H9 (cell line): Measurements from ENCODE around the gene RIT2. TPM values are rescaled to one million over a fixed set of nuclear protein-coding genes. Genes with fewer than 3 reads are reported as not detected.

Experiments
- DNase-seq: peaks from one replicate; pipeline ENCODE4 v3.0.0-alpha.2; 2017
- H2AFZ ChIP-seq: one replicate; pipeline ENCODE4 v1.6.1; 2013; ENCODE audit warnings: mild to moderate bottlenecking, low read length, control low read depth, moderate library complexity
- H2AK5ac ChIP-seq: 2 replicates; pipeline ENCODE4 v1.6.1; 2013; ENCODE audit warnings: low read length, control low read depth, mixed read lengths; ENCODE audit not compliant: insufficient read length
- H2BK120ac ChIP-seq: one replicate; pipeline ENCODE4 v1.6.1; 2013; ENCODE audit warnings: low read depth, mild to moderate bottlenecking, low read length, control low read depth, inconsistent platforms; ENCODE audit not compliant: poor library complexity, severe bottlenecking
- H2BK12ac ChIP-seq: 2 replicates; pipeline ENCODE4 v1.6.1; 2013; ENCODE audit warnings: low read length, control low read depth, mixed read lengths, low read depth; ENCODE audit not compliant: insufficient read length
- H2BK15ac ChIP-seq: 2 replicates; pipeline ENCODE4 v1.6.1; 2013; ENCODE audit warnings: low read depth, low read length, control low read depth
- H2BK20ac ChIP-seq: one replicate; pipeline ENCODE4 v1.6.1; 2013; ENCODE audit warnings: low read depth, mild to moderate bottlenecking, low read length, control low read depth, inconsistent platforms; ENCODE audit not compliant: poor library complexity, severe bottlenecking
- H2BK5ac ChIP-seq: 2 replicates; pipeline ENCODE4 v1.6.1; 2013; ENCODE audit warnings: low read length, control low read depth, mixed read lengths; ENCODE audit not compliant: insufficient read length
- H3K14ac ChIP-seq: 2 replicates; pipeline ENCODE4 v1.6.1; 2013; ENCODE audit warnings: low read length, control low read depth; ENCODE audit not compliant: insufficient read depth
- H3K18ac ChIP-seq: 2 replicates; pipeline ENCODE4 v1.6.1; 2013; ENCODE audit warnings: low read depth, mild to moderate bottlenecking, mixed read lengths, low read length, control low read depth; ENCODE audit not compliant: insufficient read length
- H3K23ac ChIP-seq: 2 replicates; pipeline ENCODE4 v1.6.1; 2013; ENCODE audit warnings: low read length, control low read depth, mixed read lengths, low read depth; ENCODE audit not compliant: insufficient read length
- H3K23me2 ChIP-seq: 2 replicates; pipeline ENCODE4 v1.6.1; 2013; ENCODE audit warnings: low read depth, mild to moderate bottlenecking, mixed read lengths, low read length, control low read depth; ENCODE audit not compliant: insufficient read length, poor library complexity, severe bottlenecking
- H3K27ac ChIP-seq: 2 replicates; pipeline ENCODE4 v1.5.1; 2013; ENCODE audit warnings: low read length, control low read depth, mixed read lengths, low read depth; ENCODE audit not compliant: insufficient read length
- H3K27me3 ChIP-seq: 2 replicates; pipeline ENCODE4 v1.6.1; 2013; ENCODE audit warnings: low read length, control low read depth, inconsistent platforms; ENCODE audit not compliant: insufficient read depth
- H3K4ac ChIP-seq: 2 replicates; pipeline ENCODE4 v1.6.1; 2013; ENCODE audit warnings: low read depth, mild to moderate bottlenecking, control low read depth, inconsistent platforms, low read length, moderate library complexity
- H3K4me1 ChIP-seq: 2 replicates; pipeline ENCODE4 v1.6.1; 2013; ENCODE audit warnings: low read length, control low read depth, inconsistent platforms; ENCODE audit not compliant: insufficient read depth
- H3K4me2 ChIP-seq: 2 replicates; pipeline ENCODE4 v1.6.1; 2013; ENCODE audit warnings: low read length, control low read depth, mixed read lengths; ENCODE audit not compliant: insufficient read length, insufficient read depth
- H3K56ac ChIP-seq: 2 replicates; pipeline ENCODE4 v1.6.1; 2013; ENCODE audit warnings: low read depth, mild to moderate bottlenecking, mixed read lengths, low read length, control low read depth; ENCODE audit not compliant: insufficient read length
- H3K79me1 ChIP-seq: 2 replicates; pipeline ENCODE4 v1.6.1; 2013; ENCODE audit warnings: low read depth, mild to moderate bottlenecking, moderate library complexity, low read length, control low read depth, inconsistent platforms; ENCODE audit not compliant: insufficient read depth, poor library complexity, severe bottlenecking
- H3K79me2 ChIP-seq: 2 replicates; pipeline ENCODE4 v1.6.1; 2013; ENCODE audit warnings: low read length, control low read depth, inconsistent platforms; ENCODE audit not compliant: insufficient read depth
- H3K9ac ChIP-seq: 2 replicates; pipeline ENCODE4 v1.6.1; 2013; ENCODE audit warnings: low read length, control low read depth, mixed read lengths; ENCODE audit not compliant: insufficient read length; ENCODE audit errors: extremely low read depth
- H3K9me3 ChIP-seq: one replicate; pipeline ENCODE4 v1.6.1; 2013; ENCODE audit warnings: low read depth, low read length, inconsistent platforms; ENCODE audit not compliant: control insufficient read depth
- H3T11ph ChIP-seq: one replicate; pipeline ENCODE4 v1.6.1; 2013; ENCODE audit warnings: mild to moderate bottlenecking, low read length, control low read depth, inconsistent platforms
- H4K20me1 ChIP-seq: one replicate; pipeline ENCODE4 v1.6.1; 2013; ENCODE audit not compliant: control insufficient read depth, insufficient read length, insufficient read depth
- H4K5ac ChIP-seq: 2 replicates; pipeline ENCODE4 v1.6.1; 2013; ENCODE audit warnings: low read depth, mild to moderate bottlenecking, mixed read lengths, low read length, control low read depth; ENCODE audit not compliant: insufficient read length
- H4K8ac ChIP-seq: replicated peaks from 2 replicates; pipeline ENCODE4 v1.6.1; 2013; ENCODE audit warnings: low read length, control low read depth, mixed read lengths, low read depth; ENCODE audit not compliant: insufficient read length
- H4K91ac ChIP-seq: 2 replicates; pipeline ENCODE4 v1.6.1; 2013; ENCODE audit warnings: low read depth, mild to moderate bottlenecking, moderate library complexity, mixed read lengths, low read length, control low read depth; ENCODE audit not compliant: insufficient read length
- H3K27ac Mint-ChIP-seq, 3 experiments: 2 replicates in 2 of 3; 3 replicates in 1 of 3; pipeline ENCODE4 v1.8.0; 2020 to 2021; ENCODE audit warnings: mixed read lengths in 3 of 3, mild to moderate bottlenecking in 1 of 3, moderate library complexity in 1 of 3
- H3K27me3 Mint-ChIP-seq: 2 replicates; pipeline ENCODE4 v1.8.0; 2021; ENCODE audit warnings: low read depth, mild to moderate bottlenecking, moderate library complexity, mixed read lengths
- H3K36me3 Mint-ChIP-seq, 3 experiments: 2 replicates in 2 of 3; 3 replicates in 1 of 3; pipeline ENCODE4 v1.8.0; 2020 to 2021; ENCODE audit warnings: low read depth in 3 of 3, mixed read lengths in 3 of 3; ENCODE audit not compliant: insufficient read depth in 1 of 3
- H3K4me1 Mint-ChIP-seq, 2 experiments: 2 replicates each; pipeline ENCODE4 v1.8.0; 2020; ENCODE audit warnings: mixed read lengths in 2 of 2
- H3K4me3 Mint-ChIP-seq, 2 experiments: 2 replicates in 1 of 2; 3 replicates in 1 of 2; pipeline ENCODE4 v1.8.0; 2020 to 2021; ENCODE audit warnings: mild to moderate bottlenecking in 2 of 2, mixed read lengths in 2 of 2, moderate library complexity in 1 of 2
- H3K9me3 Mint-ChIP-seq, 2 experiments: 2 replicates in 1 of 2; 3 replicates in 1 of 2; pipeline ENCODE4 v1.8.0; 2020; ENCODE audit warnings: mild to moderate bottlenecking in 2 of 2, mixed read lengths in 2 of 2, moderate library complexity in 1 of 2
- WGBS: extraction: QIAGEN DNeasy Blood & Tissue Kit; methylation state at CpG from one replicate; pipeline ENCODE4 v1.1.7; 2013; ENCODE audit warnings: missing lambda C conversion rate, low lambda C conversion rate, mixed read lengths; ENCODE audit not compliant: insufficient read length; ENCODE audit errors: extremely low coverage; 5-methylcytosine and 5-hydroxymethylcytosine counted together
- total RNA-seq: library from RNA; stranded (reverse); gene quantifications from 2 replicates; pipeline ENCODE4 v1.2.1, GENCODE V29; 2021
- TF ChIP-seq, protein P1 (sequence below): fragments of 200-600 bp; sonication (generic); conservative IDR thresholded peaks from 3 replicates; pipeline ENCODE4 v1.8.0; 2021; ENCODE audit warnings: antibody characterized with exemption, mild to moderate bottlenecking

RIT2 gene
- total RNA-seq, 1 experiment from 2014 or later = 1.2 TPM

DNA sequence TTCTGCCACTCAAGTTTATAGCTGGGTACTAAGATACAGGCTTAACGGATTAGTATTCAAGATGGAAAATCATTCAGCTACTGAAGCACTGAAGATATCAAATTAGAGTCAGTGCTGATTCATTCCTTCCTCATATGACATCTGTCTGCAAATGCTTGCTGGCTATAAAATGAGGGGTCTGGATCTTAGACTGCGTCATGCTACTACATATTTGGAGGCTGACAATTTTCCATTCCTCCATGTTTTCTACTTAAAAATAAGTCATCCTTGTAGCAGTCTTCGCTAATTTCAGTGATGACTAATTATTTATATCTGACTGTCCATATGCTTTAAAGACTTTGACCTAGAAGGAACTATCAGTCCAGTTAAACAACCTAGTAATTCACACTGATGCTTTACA lies 233.4 kb downstream of the RIT2 start:
- WGBS = no CpG with 5 or more reads among the region's 3 CpGs
- Histone ChIP-seq H3K27me3 (no peaks in the 10 kb centered on the region), H3K23me2 (no peaks in the 10 kb centered on the region), H3K56ac (no peak overlapping the region), H2BK12ac (no peak overlapping the region), H4K8ac (no peak overlapping the region), H3K4me2 (no peak overlapping the region), H3K23ac (no peak overlapping the region), H4K20me1 (no peaks in the 10 kb centered on the region), H3K79me2 (no peaks in the 10 kb centered on the region), H2BK120ac (no peak overlapping the region), H4K91ac (no peak overlapping the region), H3K18ac (no peak overlapping the region), H2BK20ac (no peak overlapping the region), H2AK5ac (no peak overlapping the region), H3K9ac (no peak overlapping the region), H3K9me3 (no peaks in the 10 kb centered on the region), H3K27ac (no peak overlapping the region), H3T11ph (no peak overlapping the region), H2AFZ (no peak overlapping the region), H2BK5ac (no peak overlapping the region), H3K4me1 (no peaks in the 10 kb centered on the region), H3K79me1 (no peaks in the 10 kb centered on the region), H4K5ac (no peak overlapping the region), H2BK15ac (no peak overlapping the region), H3K14ac (no peak overlapping the region), H3K4ac (no peak overlapping the region)
- Mint-ChIP-seq H3K27me3 (no peaks in the 10 kb centered on the region), H3K4me1 (no peaks in the 10 kb centered on the region; a peak in 1 of 4 replicates), H3K9me3 (no peaks in the 10 kb centered on the region), H3K4me3 (no peak overlapping the region), H3K27ac (no peak overlapping the region), H3K36me3 (no peaks in the 10 kb centered on the region; a peak in 1 of 7 replicates)
- TF ChIP-seq, protein P1, sequence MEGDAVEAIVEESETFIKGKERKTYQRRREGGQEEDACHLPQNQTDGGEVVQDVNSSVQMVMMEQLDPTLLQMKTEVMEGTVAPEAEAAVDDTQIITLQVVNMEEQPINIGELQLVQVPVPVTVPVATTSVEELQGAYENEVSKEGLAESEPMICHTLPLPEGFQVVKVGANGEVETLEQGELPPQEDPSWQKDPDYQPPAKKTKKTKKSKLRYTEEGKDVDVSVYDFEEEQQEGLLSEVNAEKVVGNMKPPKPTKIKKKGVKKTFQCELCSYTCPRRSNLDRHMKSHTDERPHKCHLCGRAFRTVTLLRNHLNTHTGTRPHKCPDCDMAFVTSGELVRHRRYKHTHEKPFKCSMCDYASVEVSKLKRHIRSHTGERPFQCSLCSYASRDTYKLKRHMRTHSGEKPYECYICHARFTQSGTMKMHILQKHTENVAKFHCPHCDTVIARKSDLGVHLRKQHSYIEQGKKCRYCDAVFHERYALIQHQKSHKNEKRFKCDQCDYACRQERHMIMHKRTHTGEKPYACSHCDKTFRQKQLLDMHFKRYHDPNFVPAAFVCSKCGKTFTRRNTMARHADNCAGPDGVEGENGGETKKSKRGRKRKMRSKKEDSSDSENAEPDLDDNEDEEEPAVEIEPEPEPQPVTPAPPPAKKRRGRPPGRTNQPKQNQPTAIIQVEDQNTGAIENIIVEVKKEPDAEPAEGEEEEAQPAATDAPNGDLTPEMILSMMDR = no peak
- no peak for DNase-seq
